Activated naive CD8-positive, alpha-beta T cell treated with anti-CD3 and anti-CD28 coated beads for 36 hours (primary cell): Measurements from ENCODE around the gene SLC26A8. TPM values are rescaled to one million over a fixed set of nuclear protein-coding genes. Genes with fewer than 3 reads are reported as not detected.
"Not testable (repeated sequence)": the region's sequence is repeated elsewhere in the genome, so short reads cannot be mapped to it uniquely, and the experiment has no call there.

Experiments
- DNase-seq: peaks from one replicate; pipeline ENCODE4 v3.0.0; 2021
- H3K27ac Mint-ChIP-seq: one replicate; pipeline ENCODE4 v1.8.0; 2022; ENCODE audit warnings: mild to moderate bottlenecking, moderate library complexity, mixed read lengths
- H3K27me3 Mint-ChIP-seq: one replicate; pipeline ENCODE4 v1.8.0; 2022; ENCODE audit warnings: mild to moderate bottlenecking, mixed read lengths
- H3K36me3 Mint-ChIP-seq: one replicate; pipeline ENCODE4 v1.8.0; 2021; ENCODE audit warnings: mild to moderate bottlenecking, mixed read lengths
- H3K4me1 Mint-ChIP-seq: one replicate; pipeline ENCODE4 v1.8.0; 2021; ENCODE audit warnings: mixed read lengths
- H3K4me3 Mint-ChIP-seq: one replicate; pipeline ENCODE4 v1.8.0; 2022; ENCODE audit warnings: mild to moderate bottlenecking, moderate library complexity, mixed read lengths
- H3K9me3 Mint-ChIP-seq: one replicate; pipeline ENCODE4 v1.8.0; 2022; ENCODE audit warnings: mixed read lengths
- total RNA-seq, 2 experiments: library from RNA; stranded (reverse); gene quantifications; one replicate each; pipeline ENCODE4 v1.2.3, GENCODE V29; 2021

Gene SLC26A8
- total RNA-seq, 2 experiments from 2014 or later, result 0.06 TPM; not detected in 1

- H3K27me3 Mint-ChIP-seq, result not testable (repeated sequence)
These were observed 36.4 kb downstream of the SLC26A8 start for GRCh38 chr6:35988047-35988446.

GRCh38 chr6:35984701-35985100, 39.7 kb downstream of the SLC26A8 start:
- H3K4me3 Mint-ChIP-seq, result no peak overlapping the region
- peaks cover 8% of the 10 kb centered on the region for H3K4me1 Mint-ChIP-seq
- no peaks in the 10 kb centered on the region for H3K9me3 Mint-ChIP-seq
- no peaks in the 10 kb centered on the region for H3K27me3 Mint-ChIP-seq
- H3K27ac Mint-ChIP-seq, result no peak overlapping the region
- DNase-seq, result no peak
- H3K36me3 Mint-ChIP-seq, result no peaks in the 10 kb centered on the region

More at GRCh38 chr6:35988047-35988446, 36.4 kb downstream of the SLC26A8 start:
- H3K4me3 Mint-ChIP-seq, H3K27ac Mint-ChIP-seq, H3K4me1 Mint-ChIP-seq, H3K36me3 Mint-ChIP-seq, DNase-seq, H3K9me3 Mint-ChIP-seq: not testable (repeated sequence)

- DNase-seq, result no peak
- Mint-ChIP-seq H3K36me3 (no peaks in the 10 kb centered on the region), H3K27ac (no peak overlapping the region), H3K9me3 (no peaks in the 10 kb centered on the region), H3K27me3 (no peaks in the 10 kb centered on the region), H3K4me3 (no peak overlapping the region), H3K4me1 (peaks cover 8% of the 10 kb centered on the region)
These were observed 43.3 kb downstream of the SLC26A8 start for GRCh38 chr6:35980991-35981645.

- not testable (repeated sequence) for H3K27me3 Mint-ChIP-seq, H3K36me3 Mint-ChIP-seq
These were observed 44.3 kb downstream of the SLC26A8 start for GRCh38 chr6:35980126-35980525.

GRCh38 chr6:35977308-35977707, 47.1 kb downstream of the SLC26A8 start:
- Mint-ChIP-seq H3K36me3 (no peaks in the 10 kb centered on the region), H3K27me3 (no peaks in the 10 kb centered on the region), H3K9me3 (no peaks in the 10 kb centered on the region)

More at GRCh38 chr6:35980126-35980525, 44.3 kb downstream of the SLC26A8 start:
- not testable (repeated sequence) for H3K4me3 Mint-ChIP-seq, H3K4me1 Mint-ChIP-seq, H3K9me3 Mint-ChIP-seq, H3K27ac Mint-ChIP-seq, DNase-seq

GRCh38 chr6:35973670-35974222, 50.7 kb downstream of the SLC26A8 start:
- Mint-ChIP-seq H3K4me3 (no peak overlapping the region), H3K27me3 (no peaks in the 10 kb centered on the region), H3K4me1 (peaks cover 4% of the 10 kb centered on the region), H3K27ac (no peak overlapping the region), H3K36me3 (no peaks in the 10 kb centered on the region), H3K9me3 (no peaks in the 10 kb centered on the region)
- DNase-seq, result no peak

More at GRCh38 chr6:35977308-35977707, 47.1 kb downstream of the SLC26A8 start:
- no peak for DNase-seq
- no peak overlapping the region for H3K27ac Mint-ChIP-seq
- no peak overlapping the region for H3K4me3 Mint-ChIP-seq
- H3K4me1 Mint-ChIP-seq, result peaks cover 9% of the 10 kb centered on the region

GRCh38 chr6:35972471-35973367, 51.7 kb downstream of the SLC26A8 start:
- no peak overlapping the region for H3K4me3 Mint-ChIP-seq
- no peaks in the 10 kb centered on the region for H3K27me3 Mint-ChIP-seq
- no peaks in the 10 kb centered on the region for H3K36me3 Mint-ChIP-seq
- H3K9me3 Mint-ChIP-seq, result no peaks in the 10 kb centered on the region
- no peak for DNase-seq
- no peak overlapping the region for H3K27ac Mint-ChIP-seq
- peaks cover 4% of the 10 kb centered on the region for H3K4me1 Mint-ChIP-seq

GRCh38 chr6:35970181-35970580, 54.3 kb downstream of the SLC26A8 start:
- peaks cover 4% of the 10 kb centered on the region for H3K4me1 Mint-ChIP-seq
- H3K4me3 Mint-ChIP-seq, result no peak overlapping the region
- DNase-seq, result no peak
- peaks cover 4% of the 10 kb centered on the region for H3K27me3 Mint-ChIP-seq
- no peaks in the 10 kb centered on the region for H3K36me3 Mint-ChIP-seq
- H3K9me3 Mint-ChIP-seq, result no peaks in the 10 kb centered on the region
- no peak overlapping the region for H3K27ac Mint-ChIP-seq

- Mint-ChIP-seq H3K4me3 (no peak overlapping the region), H3K36me3 (no peaks in the 10 kb centered on the region), H3K9me3 (no peaks in the 10 kb centered on the region), H3K27ac (no peak overlapping the region), H3K4me1 (peaks cover 4% of the 10 kb centered on the region), H3K27me3 (peaks cover 4% of the 10 kb centered on the region)
- no peak for DNase-seq
These were observed 54.8 kb downstream of the SLC26A8 start for GRCh38 chr6:35969646-35970045.

GRCh38 chr6:35968821-35969220, 55.6 kb downstream of the SLC26A8 start:
- Mint-ChIP-seq H3K27me3 (peaks cover 4% of the 10 kb centered on the region), H3K4me3 (no peak overlapping the region), H3K9me3 (no peaks in the 10 kb centered on the region)

GRCh38 chr6:35967076-35967774, 57.2 kb downstream of the SLC26A8 start:
- Mint-ChIP-seq H3K4me3 (no peak overlapping the region), H3K4me1 (no peaks in the 10 kb centered on the region), H3K36me3 (no peaks in the 10 kb centered on the region), H3K9me3 (no peaks in the 10 kb centered on the region), H3K27ac (no peak overlapping the region), H3K27me3 (peaks cover 4% of the 10 kb centered on the region)
- no peak for DNase-seq

More at GRCh38 chr6:35968821-35969220, 55.6 kb downstream of the SLC26A8 start:
- DNase-seq, result no peak
- no peaks in the 10 kb centered on the region for H3K36me3 Mint-ChIP-seq
- H3K4me1 Mint-ChIP-seq, result peaks cover 3% of the 10 kb centered on the region
- H3K27ac Mint-ChIP-seq, result no peak overlapping the region

- no peaks in the 10 kb centered on the region for H3K4me1 Mint-ChIP-seq
- H3K27ac Mint-ChIP-seq, result no peak overlapping the region
- H3K4me3 Mint-ChIP-seq, result no peak overlapping the region
- H3K36me3 Mint-ChIP-seq, result no peaks in the 10 kb centered on the region
- no peak for DNase-seq
- H3K27me3 Mint-ChIP-seq, result peaks cover 19% of the 10 kb centered on the region
- H3K9me3 Mint-ChIP-seq, result no peaks in the 10 kb centered on the region
These were observed 61.5 kb downstream of the SLC26A8 start for GRCh38 chr6:35962779-35963560.

GRCh38 chr6:35960187-35960586, 64.3 kb downstream of the SLC26A8 start:
- Mint-ChIP-seq H3K4me3 (no peak overlapping the region), H3K9me3 (no peaks in the 10 kb centered on the region), H3K27ac (no peak overlapping the region), H3K36me3 (no peaks in the 10 kb centered on the region), H3K27me3 (peaks cover 16% of the 10 kb centered on the region), H3K4me1 (no peaks in the 10 kb centered on the region)
- DNase-seq, result no peak

GRCh38 chr6:35955970-35956369, 68.5 kb downstream of the SLC26A8 start:
- Mint-ChIP-seq H3K27ac (no peak overlapping the region), H3K36me3 (no peaks in the 10 kb centered on the region), H3K4me1 (peaks cover 11% of the 10 kb centered on the region), H3K4me3 (no peak overlapping the region), H3K9me3 (no peaks in the 10 kb centered on the region), H3K27me3 (peaks cover 16% of the 10 kb centered on the region)
- no peak for DNase-seq
